Measurements from ENCODE around the gene PNLIPRP2. TPM values are rescaled to one million over a fixed set of nuclear protein-coding genes. Genes with fewer than 3 reads are reported as not detected.

PNLIPRP2 gene
- total and polyA plus RNA-seq, 8 donors = not detected

DNA sequence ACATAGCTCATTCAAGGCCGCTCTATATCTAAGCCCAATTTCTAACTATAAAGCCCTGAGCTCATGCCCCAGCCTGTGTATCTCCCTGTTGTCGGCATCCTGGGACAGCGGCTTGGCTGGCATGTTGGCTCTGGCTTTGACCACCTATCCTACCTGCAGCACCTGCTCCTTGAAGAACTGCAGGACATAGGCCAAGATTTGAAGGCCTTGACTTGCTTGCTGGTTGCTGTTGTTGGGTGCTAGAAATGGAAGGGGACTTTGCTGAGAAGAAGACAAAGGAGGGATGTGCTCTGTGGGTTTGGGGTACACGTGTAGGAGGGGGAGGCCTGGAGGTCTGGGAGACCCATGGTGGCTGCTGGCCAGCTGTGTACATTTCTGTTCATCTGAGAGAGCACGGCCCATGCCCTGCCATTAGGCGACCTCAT lies 11.1 kb downstream of the PNLIPRP2 start:
- H3K27me3 ChIP-seq = peaks cover 11 to 19% of the 10 kb centered on the region in 2 donors
- intact Hi-C loops (cut with DNase I) = no loop called here
- H3K9me3 ChIP-seq = no peaks in the 10 kb centered on the region
- no peak overlapping the region for H3K27ac ChIP-seq
- no peaks in the 10 kb centered on the region for H3K36me3 ChIP-seq
- DNase-seq (no peak), ATAC-seq (no peak)
- no peak overlapping the region for H3K4me3 ChIP-seq
- TF ChIP-seq, protein P1, sequence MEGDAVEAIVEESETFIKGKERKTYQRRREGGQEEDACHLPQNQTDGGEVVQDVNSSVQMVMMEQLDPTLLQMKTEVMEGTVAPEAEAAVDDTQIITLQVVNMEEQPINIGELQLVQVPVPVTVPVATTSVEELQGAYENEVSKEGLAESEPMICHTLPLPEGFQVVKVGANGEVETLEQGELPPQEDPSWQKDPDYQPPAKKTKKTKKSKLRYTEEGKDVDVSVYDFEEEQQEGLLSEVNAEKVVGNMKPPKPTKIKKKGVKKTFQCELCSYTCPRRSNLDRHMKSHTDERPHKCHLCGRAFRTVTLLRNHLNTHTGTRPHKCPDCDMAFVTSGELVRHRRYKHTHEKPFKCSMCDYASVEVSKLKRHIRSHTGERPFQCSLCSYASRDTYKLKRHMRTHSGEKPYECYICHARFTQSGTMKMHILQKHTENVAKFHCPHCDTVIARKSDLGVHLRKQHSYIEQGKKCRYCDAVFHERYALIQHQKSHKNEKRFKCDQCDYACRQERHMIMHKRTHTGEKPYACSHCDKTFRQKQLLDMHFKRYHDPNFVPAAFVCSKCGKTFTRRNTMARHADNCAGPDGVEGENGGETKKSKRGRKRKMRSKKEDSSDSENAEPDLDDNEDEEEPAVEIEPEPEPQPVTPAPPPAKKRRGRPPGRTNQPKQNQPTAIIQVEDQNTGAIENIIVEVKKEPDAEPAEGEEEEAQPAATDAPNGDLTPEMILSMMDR (IDR thresholded peaks at IDR 0.05) = no peak
- no peaks in the 10 kb centered on the region for H3K4me1 ChIP-seq

DNA sequence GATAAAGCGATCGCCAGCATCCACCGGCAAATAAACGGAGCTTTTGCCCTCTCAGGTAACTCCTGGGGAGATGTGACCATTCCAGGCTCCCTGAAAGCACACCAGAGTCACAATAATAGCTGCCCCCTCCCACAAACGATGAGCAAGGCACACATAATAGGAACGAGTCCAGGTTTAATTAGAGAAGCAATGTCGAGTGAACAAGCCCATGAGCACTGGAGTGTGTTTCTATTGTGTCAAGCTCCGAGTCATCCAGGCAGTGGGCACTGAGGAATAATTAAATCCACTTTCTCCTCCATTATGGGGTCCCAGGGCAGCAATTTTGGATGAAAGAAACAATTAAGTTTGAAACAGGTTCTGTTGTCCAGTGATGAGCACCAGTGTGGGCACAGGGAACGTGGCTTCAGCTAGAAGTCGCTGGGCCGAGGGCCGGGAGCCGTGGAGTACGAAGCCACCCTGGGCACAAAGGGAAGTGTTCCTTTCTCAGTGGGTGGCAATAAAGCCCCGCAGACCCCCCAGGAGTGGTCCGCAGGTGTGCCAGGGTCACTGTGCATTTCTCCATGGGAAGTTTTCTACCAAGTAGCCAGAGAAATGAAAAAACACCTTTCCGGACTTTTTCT lies 12.0 kb downstream of the PNLIPRP2 start:
- TF ChIP-seq, protein P1 (IDR thresholded peaks at IDR 0.05) = no peak
- intact Hi-C loops (cut with DNase I) = no loop called here
- H3K9me3 ChIP-seq = no peaks in the 10 kb centered on the region
- H3K36me3 ChIP-seq = no peaks in the 10 kb centered on the region
- DNase-seq (no peak), ATAC-seq (no peak)
- H3K27ac ChIP-seq = no peak overlapping the region
- H3K4me3 ChIP-seq = no peak overlapping the region
- H3K27me3 ChIP-seq = peaks cover 3 to 11% of the 10 kb centered on the region in 2 donors
- H3K4me1 ChIP-seq = no peaks in the 10 kb centered on the region

DNA sequence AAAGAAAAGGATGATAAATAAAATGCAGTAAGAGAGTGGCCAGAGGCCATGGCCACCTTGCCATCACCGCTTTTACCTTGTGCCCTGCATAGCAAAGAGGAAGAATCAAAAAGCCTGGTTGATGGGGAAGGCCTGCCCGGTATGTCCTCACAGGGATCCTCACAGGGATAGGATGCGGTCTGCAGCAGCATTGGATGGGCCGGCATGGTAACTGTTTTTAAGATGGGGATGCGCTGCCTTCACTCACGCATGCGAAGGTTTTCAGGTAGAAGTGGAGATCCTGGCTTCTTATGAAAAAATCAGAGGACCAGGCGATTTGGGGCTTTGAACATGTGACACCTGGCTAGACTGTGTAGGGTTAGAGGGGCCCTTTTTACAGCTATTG lies 12.5 kb downstream of the PNLIPRP2 start:
- Histone ChIP-seq H3K4me1 (no peaks in the 10 kb centered on the region), H3K27ac (no peak overlapping the region), H3K27me3 (peaks cover 0 to 5% of the 10 kb centered on the region in 2 donors), H3K9me3 (no peaks in the 10 kb centered on the region), H3K4me3 (no peak overlapping the region), H3K36me3 (no peaks in the 10 kb centered on the region)
- ATAC-seq (no peak), DNase-seq (no peak)
- TF ChIP-seq, protein P1 (IDR thresholded peaks at IDR 0.05) = no peak
- intact Hi-C loops (cut with DNase I) = no loop called here

DNA sequence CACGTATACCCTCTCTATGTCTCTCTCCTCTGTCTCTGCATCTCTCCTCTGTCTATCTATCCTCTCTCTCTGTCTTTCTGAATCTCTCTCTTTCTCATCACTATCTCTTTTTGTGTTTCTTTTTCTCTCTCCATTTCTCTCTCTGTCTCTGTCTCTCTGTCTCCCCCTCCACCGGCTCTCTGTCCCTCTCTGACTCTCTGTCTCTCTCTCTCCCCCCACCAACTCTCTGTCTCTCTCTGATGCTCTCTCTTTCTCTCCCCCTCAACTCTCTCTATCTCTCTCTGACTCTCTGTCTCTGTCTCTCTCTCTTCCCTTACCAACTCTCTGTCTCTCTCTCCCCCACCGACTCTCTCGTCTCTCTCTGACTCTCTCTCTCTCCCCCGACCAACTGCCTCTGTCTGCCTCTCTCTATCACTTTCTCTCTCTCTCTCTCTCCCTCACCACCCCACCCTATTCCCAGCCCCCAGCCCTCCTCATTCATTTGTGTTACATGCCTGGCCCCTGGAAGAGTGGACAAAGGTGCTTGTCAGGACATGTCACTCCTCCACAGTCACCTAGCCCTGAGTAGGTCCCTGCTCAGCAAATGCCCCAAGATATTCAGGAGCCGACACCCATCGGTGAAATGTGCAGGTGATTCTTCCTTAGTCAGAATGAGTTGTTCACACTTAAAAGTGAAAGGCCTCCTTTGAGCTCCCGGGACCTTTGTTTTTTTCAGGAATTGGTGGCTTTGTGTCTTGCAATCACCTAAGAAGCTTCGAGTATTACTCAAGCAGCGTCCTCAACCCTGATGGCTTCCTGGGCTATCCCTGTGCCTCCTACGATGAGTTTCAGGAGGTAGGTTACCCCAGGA lies 13.6 kb downstream of the PNLIPRP2 start:
- Histone ChIP-seq H3K9me3 (no peaks in the 10 kb centered on the region), H3K36me3 (no peaks in the 10 kb centered on the region), H3K27ac (no peak overlapping the region), H3K4me3 (no peak overlapping the region), H3K4me1 (no peaks in the 10 kb centered on the region), H3K27me3 (no peaks in the 10 kb centered on the region)
- DNase-seq (no peak), ATAC-seq (no peak)
- TF ChIP-seq, protein P1 (IDR thresholded peaks at IDR 0.05) = no peak
- intact Hi-C loops (cut with DNase I) = no loop called here

DNA sequence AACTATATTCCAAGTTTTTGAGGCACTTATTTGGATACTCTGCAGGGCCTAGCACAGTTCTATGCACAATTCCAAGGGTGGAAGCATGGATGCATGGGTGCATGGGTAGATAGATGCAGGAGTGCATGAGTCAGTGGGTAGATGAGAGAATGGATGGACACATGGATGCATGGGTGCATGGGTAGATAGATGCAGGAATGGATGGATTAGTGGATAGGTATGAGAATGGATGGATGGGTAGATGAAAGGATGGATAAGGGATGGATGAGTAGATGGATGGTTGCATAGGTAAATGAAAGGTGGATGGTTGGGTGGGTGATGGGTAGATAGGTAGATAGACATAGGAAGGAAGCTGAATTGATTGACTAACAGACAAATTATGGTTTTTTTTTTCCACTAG lies 15.6 kb downstream of the PNLIPRP2 start:
- intact Hi-C loops (cut with DNase I) = no loop called here
- Histone ChIP-seq H3K27ac (no peak overlapping the region), H3K4me3 (no peak overlapping the region), H3K9me3 (no peaks in the 10 kb centered on the region), H3K4me1 (no peaks in the 10 kb centered on the region), H3K36me3 (no peaks in the 10 kb centered on the region), H3K27me3 (no peaks in the 10 kb centered on the region)
- ATAC-seq = no peak
- TF ChIP-seq, protein P1 (IDR thresholded peaks at IDR 0.05) = no peak
- DNase-seq = no peak

Measured in left lung (tissue), 10 donors.